Cardiac muscle cell (in vitro differentiated cells and primary cell): ENCODE results near the gene SEMA4A. TPM values are rescaled to one million over a fixed set of nuclear protein-coding genes. Genes with fewer than 3 reads are reported as not detected.

ENCODE experiments used
- DNase-seq, 2 donors: peaks; one replicate each; pipeline versions ENCODE4 v3.0.0 to v3.0.0-alpha.2; 2010 to 2017; ENCODE audit warnings: low read depth in 1 of 2, low spot score in 1 of 2
- H3K27ac ChIP-seq: fragments of 200-600 bp; sonication (generic); 2 replicates; pipeline ENCODE4 v1.5.1; 2016
- H3K27me3 ChIP-seq: fragments of 200-600 bp; sonication (generic); 2 replicates; pipeline ENCODE4 v1.6.0; 2016; ENCODE audit warnings: control low read depth
- H3K36me3 ChIP-seq: fragments of 200-600 bp; sonication (generic); 2 replicates; pipeline ENCODE4 v1.5.1; 2016; ENCODE audit warnings: control low read depth
- H3K4me1 ChIP-seq: fragments of 200-600 bp; sonication (generic); 2 replicates; pipeline ENCODE4 v1.8.1; 2017; ENCODE audit warnings: low read depth, mild to moderate bottlenecking, mixed run types
- H3K4me3 ChIP-seq: fragments of 200-600 bp; sonication (generic); 2 replicates; pipeline ENCODE4 v1.5.1; 2016; ENCODE audit warnings: mild to moderate bottlenecking
- H3K9me3 ChIP-seq: fragments of 200-600 bp; sonication (generic); 2 replicates; pipeline ENCODE4 v1.5.1; 2017; ENCODE audit warnings: low read depth, mild to moderate bottlenecking, control low read depth
- polyA plus RNA-seq: library from polyadenylated mRNA; unstranded; fragments of >200 nt; fragmentation: Nextera tagmentation; extraction: Ambion mirVana; gene quantifications from 2 replicates; pipeline ENCODE4 v1.2.1, GENCODE V29; 2016
- total RNA-seq: library from RNA; depleted of rRNA; stranded (reverse); fragments of >200 nt; gene quantifications from 2 replicates; pipeline ENCODE4 v1.2.3, GENCODE V29; 2016
- TF ChIP-seq, protein P1 (sequence below): IDR thresholded peaks from 2 replicates; pipeline ENCODE4 v1.5.1; 2012; ENCODE audit warnings: low read depth, mild to moderate bottlenecking, low read length

Gene SEMA4A
- total and polyA plus RNA-seq, 2 experiments from 2014 or later, result 0.65 to 8.6 TPM

DNA sequence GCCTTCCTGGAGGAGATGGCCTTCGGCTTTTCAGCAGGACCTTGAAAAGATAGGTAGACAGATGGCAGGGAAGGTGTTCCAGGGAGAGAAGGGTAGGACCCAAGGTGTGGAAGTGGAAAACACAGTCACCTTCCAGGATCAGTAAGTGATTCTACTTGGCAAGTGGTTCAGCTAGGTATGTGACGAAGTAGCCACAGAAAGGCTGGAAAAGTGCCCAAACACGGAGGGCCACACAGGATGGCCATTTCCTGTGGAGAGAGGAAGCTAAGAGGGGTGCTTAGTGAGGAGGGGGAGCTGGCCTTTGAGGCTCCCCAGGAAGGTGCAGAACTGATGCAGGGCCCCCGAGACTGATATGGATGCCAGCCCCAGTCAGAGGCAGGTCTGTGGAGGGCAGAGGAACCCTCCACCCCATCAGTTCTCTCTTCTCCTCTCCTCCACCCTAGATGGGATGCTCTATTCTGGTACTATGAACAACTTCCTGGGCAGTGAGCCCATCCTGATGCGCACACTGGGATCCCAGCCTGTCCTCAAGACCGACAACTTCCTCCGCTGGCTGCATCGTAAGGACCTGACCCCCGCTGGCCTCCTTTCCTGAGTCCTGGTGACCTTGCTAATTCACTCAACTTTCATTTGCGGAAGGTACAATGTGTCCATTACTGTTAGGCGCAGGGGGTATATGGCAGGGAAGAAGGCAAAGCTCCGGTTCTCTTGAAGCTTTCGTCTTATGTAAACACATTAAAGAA is 6.8 kb downstream of the SEMA4A start:
- H3K4me3 ChIP-seq, result peak overlapping the region; percentile 18
- no peak overlapping the region for H3K27ac ChIP-seq
- DNase-seq, result peak in 1 of 2 donors; percentile 30
- no peaks in the 10 kb centered on the region for H3K36me3 ChIP-seq
- H3K27me3 ChIP-seq, result no peaks in the 10 kb centered on the region
- TF ChIP-seq, protein P1, sequence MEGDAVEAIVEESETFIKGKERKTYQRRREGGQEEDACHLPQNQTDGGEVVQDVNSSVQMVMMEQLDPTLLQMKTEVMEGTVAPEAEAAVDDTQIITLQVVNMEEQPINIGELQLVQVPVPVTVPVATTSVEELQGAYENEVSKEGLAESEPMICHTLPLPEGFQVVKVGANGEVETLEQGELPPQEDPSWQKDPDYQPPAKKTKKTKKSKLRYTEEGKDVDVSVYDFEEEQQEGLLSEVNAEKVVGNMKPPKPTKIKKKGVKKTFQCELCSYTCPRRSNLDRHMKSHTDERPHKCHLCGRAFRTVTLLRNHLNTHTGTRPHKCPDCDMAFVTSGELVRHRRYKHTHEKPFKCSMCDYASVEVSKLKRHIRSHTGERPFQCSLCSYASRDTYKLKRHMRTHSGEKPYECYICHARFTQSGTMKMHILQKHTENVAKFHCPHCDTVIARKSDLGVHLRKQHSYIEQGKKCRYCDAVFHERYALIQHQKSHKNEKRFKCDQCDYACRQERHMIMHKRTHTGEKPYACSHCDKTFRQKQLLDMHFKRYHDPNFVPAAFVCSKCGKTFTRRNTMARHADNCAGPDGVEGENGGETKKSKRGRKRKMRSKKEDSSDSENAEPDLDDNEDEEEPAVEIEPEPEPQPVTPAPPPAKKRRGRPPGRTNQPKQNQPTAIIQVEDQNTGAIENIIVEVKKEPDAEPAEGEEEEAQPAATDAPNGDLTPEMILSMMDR, result no peak
- H3K9me3 ChIP-seq, result no peaks in the 10 kb centered on the region
- peaks cover 10% of the 10 kb centered on the region for H3K4me1 ChIP-seq

DNA sequence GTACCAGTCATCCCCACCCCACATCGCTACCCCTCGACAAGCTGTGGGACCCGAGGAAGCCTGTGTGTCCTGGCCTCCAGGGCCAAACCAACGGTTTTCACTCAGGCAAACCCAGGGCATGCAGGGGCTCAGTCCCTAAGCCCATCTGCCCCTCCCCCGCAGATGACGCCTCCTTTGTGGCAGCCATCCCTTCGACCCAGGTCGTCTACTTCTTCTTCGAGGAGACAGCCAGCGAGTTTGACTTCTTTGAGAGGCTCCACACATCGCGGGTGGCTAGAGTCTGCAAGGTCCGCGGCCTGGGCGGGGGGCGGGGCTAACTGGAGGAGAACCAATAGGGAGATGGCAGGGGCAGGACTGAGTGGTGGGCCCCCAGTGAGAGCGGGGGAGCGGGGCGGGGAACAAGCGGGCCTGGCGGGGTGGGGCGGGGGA is 7.4 kb downstream of the SEMA4A start:
- TF ChIP-seq, protein P1, result no peak
- H3K4me1 ChIP-seq, result peaks cover 10% of the 10 kb centered on the region
- H3K27ac ChIP-seq, result no peak overlapping the region

DNA sequence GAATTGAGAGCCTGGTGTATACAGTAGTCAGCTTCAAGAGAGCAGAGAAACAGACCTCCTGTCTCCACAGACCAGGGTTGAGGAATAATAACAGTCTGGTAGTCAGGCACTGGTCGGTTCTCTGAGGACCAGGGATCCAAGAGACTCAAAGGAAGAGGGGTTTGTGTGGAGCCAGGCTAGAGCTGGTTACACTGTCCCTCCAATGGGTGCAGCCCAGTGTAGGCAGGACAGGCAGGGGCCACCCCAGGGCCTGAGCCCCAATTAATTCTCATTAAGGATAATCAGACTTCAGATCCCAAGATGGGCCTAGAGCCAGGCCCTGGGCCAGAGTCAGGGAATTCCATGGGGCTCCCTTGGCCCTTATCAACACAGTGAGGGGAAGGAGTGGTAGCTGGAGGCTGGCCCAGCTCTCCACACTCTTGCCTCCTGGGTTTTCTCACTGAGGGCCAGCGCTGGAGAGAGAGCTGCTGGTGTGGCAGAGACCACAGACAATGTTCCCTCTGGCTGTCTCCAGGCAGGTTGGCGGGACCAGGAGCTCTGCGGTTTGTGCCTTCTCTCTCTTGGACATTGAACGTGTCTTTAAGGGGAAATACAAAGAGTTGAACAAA is 9.1 kb downstream of the SEMA4A start:
- TF ChIP-seq, protein P1, result no peak
- H3K27ac ChIP-seq, result peak overlapping the region; percentile 82
- H3K27me3 ChIP-seq, result no peaks in the 10 kb centered on the region
- no peak overlapping the region for H3K4me3 ChIP-seq
- H3K9me3 ChIP-seq, result no peaks in the 10 kb centered on the region
- no peaks in the 10 kb centered on the region for H3K36me3 ChIP-seq
- H3K4me1 ChIP-seq, result peaks cover 10% of the 10 kb centered on the region
- DNase-seq, result peak; percentile 42 to 79

More for the DNA sequence above, 7.4 kb downstream of the SEMA4A start:
- Histone ChIP-seq H3K27me3 (no peaks in the 10 kb centered on the region), H3K36me3 (no peaks in the 10 kb centered on the region), H3K4me3 (peak overlapping the region; percentile 18), H3K9me3 (no peaks in the 10 kb centered on the region)
- DNase-seq, result peak; percentile 78 to 91

DNA sequence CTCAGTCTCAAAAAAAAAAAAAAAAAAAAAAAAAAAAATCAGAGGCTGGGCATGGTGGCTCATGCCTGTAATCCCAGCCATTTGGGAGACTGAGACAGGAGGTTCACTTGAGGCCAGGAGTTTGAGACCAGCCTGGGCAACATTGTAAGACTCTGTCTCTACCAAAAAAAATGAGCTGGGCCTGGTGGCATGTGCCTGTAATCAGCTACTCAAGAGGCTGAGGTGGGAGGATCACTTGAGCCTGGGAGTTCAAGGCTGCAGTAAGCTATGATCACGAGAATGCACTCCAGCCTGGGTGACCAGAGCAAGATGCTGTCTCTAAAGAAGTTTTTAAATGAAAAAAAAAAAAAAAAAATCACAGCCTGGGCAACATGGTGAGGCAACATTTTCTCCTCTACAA is 10.3 kb downstream of the SEMA4A start:
- H3K9me3 ChIP-seq, result no peaks in the 10 kb centered on the region

DNA sequence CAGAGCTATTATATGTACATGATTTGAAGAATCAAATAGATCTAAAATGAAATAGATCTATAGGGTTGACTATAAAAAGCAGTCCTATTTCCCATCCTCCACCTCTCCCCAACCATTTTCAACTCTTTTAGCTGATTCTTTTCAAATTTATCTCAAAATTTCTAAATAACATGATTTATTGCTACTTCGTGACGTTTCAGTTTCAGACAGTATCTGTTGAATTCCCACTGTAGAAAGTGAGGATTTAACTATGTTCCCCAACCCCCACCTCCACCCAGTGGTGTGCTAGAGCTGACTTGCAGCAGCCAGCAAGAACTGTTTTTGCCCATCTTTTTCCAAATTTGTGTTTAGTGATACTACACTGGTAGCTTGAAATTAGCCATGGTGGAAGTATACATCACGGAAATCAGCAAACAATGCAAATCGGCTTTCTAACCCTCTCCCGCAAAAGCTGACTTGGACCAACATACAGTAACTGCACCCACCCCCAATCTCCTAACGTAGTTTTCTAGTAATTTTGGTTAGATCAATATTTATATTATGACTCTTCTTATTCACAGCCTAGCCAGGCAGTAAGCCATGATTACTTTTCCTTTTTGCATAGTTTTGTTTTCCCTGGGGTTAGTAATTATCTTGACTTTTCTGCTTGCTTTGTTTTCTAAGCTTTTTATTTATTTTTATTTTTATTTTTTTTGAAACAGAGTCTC is 10.9 kb downstream of the SEMA4A start:
- no peak overlapping the region for H3K4me3 ChIP-seq
- TF ChIP-seq, protein P1, result no peak
- H3K9me3 ChIP-seq, result no peaks in the 10 kb centered on the region
- H3K4me1 ChIP-seq, result peaks cover 10% of the 10 kb centered on the region
- H3K27ac ChIP-seq, result no peak overlapping the region
- H3K27me3 ChIP-seq, result no peaks in the 10 kb centered on the region
- no peak for DNase-seq
- no peaks in the 10 kb centered on the region for H3K36me3 ChIP-seq

More for the DNA sequence above, 10.3 kb downstream of the SEMA4A start:
- H3K27ac ChIP-seq, result no peak overlapping the region
- H3K27me3 ChIP-seq, result no peaks in the 10 kb centered on the region
- H3K4me1 ChIP-seq, result peaks cover 10% of the 10 kb centered on the region
- no peaks in the 10 kb centered on the region for H3K36me3 ChIP-seq
- H3K4me3 ChIP-seq, result no peak overlapping the region
- TF ChIP-seq, protein P1, result no peak
- DNase-seq, result no peak
